KMS-11 (cell line): ENCODE measurements around the gene CUTA.

Experiments used
- H2AFZ ChIP-seq: fragments of 200-600 bp; sonication (generic); 2 replicates; pipeline ENCODE4 v1.6.1; 2016; ENCODE audit warnings: antibody characterized with exemption, mixed run types, low read depth
- H3K27ac ChIP-seq: fragments of 200-600 bp; sonication (generic); 2 replicates; pipeline ENCODE4 v1.6.1; 2016; ENCODE audit warnings: mild to moderate bottlenecking, mixed run types
- H3K27me3 ChIP-seq: fragments of 200-600 bp; sonication (generic); 2 replicates; pipeline ENCODE4 v1.6.1; 2017; ENCODE audit warnings: mild to moderate bottlenecking, low read depth, mixed run types, moderate library complexity; ENCODE audit not compliant: insufficient read depth
- H3K36me3 ChIP-seq: fragments of 200-600 bp; sonication (generic); 2 replicates; pipeline ENCODE4 v1.6.1; 2017; ENCODE audit warnings: mild to moderate bottlenecking, mixed run types; ENCODE audit not compliant: insufficient read depth
- H3K4me1 ChIP-seq: fragments of 200-600 bp; sonication (generic); 2 replicates; pipeline ENCODE4 v1.6.1; 2016; ENCODE audit warnings: mild to moderate bottlenecking, low read depth, mixed run types; ENCODE audit not compliant: poor library complexity, severe bottlenecking
- H3K4me2 ChIP-seq: fragments of 200-600 bp; sonication (generic); 2 replicates; pipeline ENCODE4 v1.7.0; 2016; ENCODE audit warnings: mild to moderate bottlenecking, mixed run types
- H3K4me3 ChIP-seq: fragments of 200-600 bp; sonication (generic); IDR thresholded peaks from 2 replicates; pipeline ENCODE4 v1.6.1; 2017; ENCODE audit warnings: low read depth, low read length, mixed read lengths; ENCODE audit not compliant: insufficient read depth
- H3K79me2 ChIP-seq: fragments of 200-600 bp; sonication (generic); 2 replicates; pipeline ENCODE4 v1.6.1; 2016; ENCODE audit warnings: low read depth, mixed run types; ENCODE audit not compliant: insufficient read depth
- H3K9ac ChIP-seq: fragments of 200-600 bp; sonication (generic); 2 replicates; pipeline ENCODE4 v1.6.1; 2016; ENCODE audit warnings: mild to moderate bottlenecking, mixed run types
- H4K20me1 ChIP-seq: fragments of 200-600 bp; sonication (generic); 2 replicates; pipeline ENCODE4 v1.6.1; 2016; ENCODE audit warnings: mild to moderate bottlenecking, mixed run types; ENCODE audit not compliant: insufficient read depth
- TF ChIP-seq, protein P1 (sequence below): fragments of 200-600 bp; sonication (generic); conservative IDR thresholded peaks from 2 replicates; pipeline ENCODE4 v1.6.1; 2017; ENCODE audit warnings: low read depth, mild to moderate bottlenecking, antibody characterized with exemption, low read length, moderate library complexity, mixed read lengths

Gene CUTA

DNA sequence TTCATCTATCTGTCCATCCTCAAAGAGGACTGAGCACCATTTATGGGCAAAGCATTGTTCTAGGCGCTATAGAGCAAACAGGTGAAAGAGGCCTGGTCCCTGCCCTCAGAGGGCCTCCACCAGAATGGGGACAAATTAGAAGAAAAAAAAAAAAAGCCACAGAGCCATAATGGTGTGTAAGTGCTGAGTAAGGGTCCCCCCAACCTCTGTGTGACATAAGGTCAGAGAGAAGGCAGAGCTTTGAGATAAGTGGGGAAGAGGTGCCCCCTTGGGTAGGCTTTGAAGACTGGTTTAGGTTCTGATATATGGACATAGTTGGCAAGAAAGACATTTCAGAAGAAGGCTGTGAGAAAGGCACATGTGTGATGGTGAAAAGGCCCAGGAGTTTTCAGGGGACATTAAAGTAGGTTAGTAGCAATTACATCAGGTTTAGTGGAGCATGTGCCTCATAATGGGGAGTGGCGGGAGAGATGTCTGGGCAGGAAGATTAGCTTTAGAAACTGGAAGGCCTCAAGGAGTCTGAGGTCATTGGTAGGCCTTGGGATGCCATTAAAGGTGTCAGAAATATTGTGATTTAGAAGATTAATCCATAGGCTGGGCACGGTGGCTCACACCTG is 21.2 kb upstream of the CUTA start:
- TF ChIP-seq, protein P1, sequence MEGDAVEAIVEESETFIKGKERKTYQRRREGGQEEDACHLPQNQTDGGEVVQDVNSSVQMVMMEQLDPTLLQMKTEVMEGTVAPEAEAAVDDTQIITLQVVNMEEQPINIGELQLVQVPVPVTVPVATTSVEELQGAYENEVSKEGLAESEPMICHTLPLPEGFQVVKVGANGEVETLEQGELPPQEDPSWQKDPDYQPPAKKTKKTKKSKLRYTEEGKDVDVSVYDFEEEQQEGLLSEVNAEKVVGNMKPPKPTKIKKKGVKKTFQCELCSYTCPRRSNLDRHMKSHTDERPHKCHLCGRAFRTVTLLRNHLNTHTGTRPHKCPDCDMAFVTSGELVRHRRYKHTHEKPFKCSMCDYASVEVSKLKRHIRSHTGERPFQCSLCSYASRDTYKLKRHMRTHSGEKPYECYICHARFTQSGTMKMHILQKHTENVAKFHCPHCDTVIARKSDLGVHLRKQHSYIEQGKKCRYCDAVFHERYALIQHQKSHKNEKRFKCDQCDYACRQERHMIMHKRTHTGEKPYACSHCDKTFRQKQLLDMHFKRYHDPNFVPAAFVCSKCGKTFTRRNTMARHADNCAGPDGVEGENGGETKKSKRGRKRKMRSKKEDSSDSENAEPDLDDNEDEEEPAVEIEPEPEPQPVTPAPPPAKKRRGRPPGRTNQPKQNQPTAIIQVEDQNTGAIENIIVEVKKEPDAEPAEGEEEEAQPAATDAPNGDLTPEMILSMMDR: no peak

DNA sequence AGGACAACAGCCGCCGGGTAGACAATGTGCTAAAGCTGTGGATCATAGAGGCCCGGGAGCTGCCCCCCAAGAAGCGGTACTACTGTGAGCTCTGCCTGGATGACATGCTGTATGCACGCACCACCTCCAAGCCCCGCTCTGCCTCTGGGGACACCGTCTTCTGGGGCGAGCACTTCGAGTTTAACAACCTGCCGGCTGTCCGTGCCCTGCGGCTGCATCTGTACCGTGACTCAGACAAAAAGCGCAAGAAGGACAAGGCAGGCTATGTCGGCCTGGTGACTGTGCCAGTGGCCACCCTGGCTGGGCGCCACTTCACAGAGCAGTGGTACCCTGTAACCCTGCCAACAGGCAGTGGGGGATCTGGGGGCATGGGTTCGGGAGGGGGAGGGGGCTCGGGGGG is 19.8 kb upstream of the CUTA start:
- no peak overlapping the region for H3K4me2 ChIP-seq

More for the DNA sequence above, 21.2 kb upstream of the CUTA start:
- Histone ChIP-seq H3K79me2 (no peaks in the 10 kb centered on the region), H3K9ac (no peak overlapping the region), H3K27ac (no peak overlapping the region), H3K36me3 (no peaks in the 10 kb centered on the region), H3K4me3 (no peak overlapping the region), H2AFZ (no peak overlapping the region), H3K4me1 (no peaks in the 10 kb centered on the region), H4K20me1 (no peaks in the 10 kb centered on the region), H3K4me2 (no peak overlapping the region), H3K27me3 (no peaks in the 10 kb centered on the region)

DNA sequence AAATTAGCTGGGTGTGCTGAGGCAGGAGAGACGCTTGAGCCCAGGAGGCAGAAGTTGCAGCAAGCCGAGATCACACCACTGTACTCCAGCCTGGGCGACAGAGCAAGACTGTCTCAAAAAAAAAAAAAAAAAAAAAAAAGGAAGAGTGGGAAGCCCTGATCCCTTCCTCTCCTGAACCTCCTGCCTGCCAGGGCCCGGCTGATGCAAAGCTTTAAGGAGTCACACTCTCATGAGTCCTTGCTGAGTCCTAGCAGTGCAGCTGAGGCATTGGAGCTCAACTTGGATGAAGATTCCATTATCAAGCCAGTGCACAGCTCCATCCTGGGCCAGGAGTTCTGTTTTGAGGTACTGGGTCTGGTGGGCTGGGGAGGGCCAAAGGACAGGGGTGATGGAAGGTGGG is 17.1 kb upstream of the CUTA start:
- Histone ChIP-seq H3K4me3 (no peak overlapping the region), H3K27ac (no peak overlapping the region), H3K4me1 (peaks cover 15% of the 10 kb centered on the region), H4K20me1 (no peaks in the 10 kb centered on the region), H3K4me2 (no peak overlapping the region), H3K36me3 (no peaks in the 10 kb centered on the region), H3K79me2 (no peaks in the 10 kb centered on the region), H3K27me3 (no peaks in the 10 kb centered on the region), H2AFZ (no peak overlapping the region), H3K9ac (no peak overlapping the region)
- TF ChIP-seq, protein P1: no peak

More for the DNA sequence above, 19.8 kb upstream of the CUTA start:
- H3K27me3 ChIP-seq: no peaks in the 10 kb centered on the region
- no peaks in the 10 kb centered on the region for H3K4me1 ChIP-seq
- H2AFZ ChIP-seq: no peak overlapping the region
- TF ChIP-seq, protein P1: no peak
- H4K20me1 ChIP-seq: no peaks in the 10 kb centered on the region
- no peaks in the 10 kb centered on the region for H3K36me3 ChIP-seq
- no peak overlapping the region for H3K27ac ChIP-seq
- H3K79me2 ChIP-seq: no peaks in the 10 kb centered on the region
- no peak overlapping the region for H3K9ac ChIP-seq
- no peak overlapping the region for H3K4me3 ChIP-seq

DNA sequence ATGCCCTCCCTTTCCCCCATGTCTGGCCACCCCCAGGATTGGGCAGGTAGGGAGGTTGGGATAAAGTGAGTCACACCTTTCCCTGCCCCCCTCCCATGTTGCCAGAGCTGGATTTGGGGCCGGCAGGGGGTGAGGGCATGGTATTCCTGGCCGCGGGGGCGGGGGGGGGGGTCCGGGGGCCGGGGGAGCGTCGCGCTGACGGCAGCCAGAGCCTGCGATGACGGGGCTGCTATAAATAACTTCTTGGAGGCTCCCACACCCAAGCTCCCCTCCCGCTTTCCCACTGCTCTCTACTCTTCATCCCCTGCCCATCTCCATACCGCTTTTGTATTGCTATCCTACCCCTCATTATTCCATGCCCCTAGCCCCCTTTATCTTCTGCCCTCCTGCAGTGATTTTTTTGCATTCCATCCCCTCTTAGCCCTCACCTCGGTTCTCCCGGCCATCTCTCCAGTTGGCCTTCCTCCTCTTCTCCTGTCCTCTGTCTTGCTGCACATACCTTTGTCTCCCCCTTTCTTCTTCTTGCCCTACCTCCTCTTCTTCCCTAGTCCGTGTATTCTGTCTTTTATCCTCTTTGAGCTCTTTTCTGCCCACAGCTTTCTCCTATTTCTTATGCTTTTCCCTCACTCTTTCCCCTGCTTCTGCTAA is 15.8 kb upstream of the CUTA start:
- Histone ChIP-seq H3K4me2 (no peak overlapping the region), H3K4me1 (peaks cover 22% of the 10 kb centered on the region), H2AFZ (no peak overlapping the region), H3K9ac (no peak overlapping the region), H4K20me1 (no peaks in the 10 kb centered on the region), H3K27me3 (no peaks in the 10 kb centered on the region), H3K27ac (no peak overlapping the region), H3K79me2 (no peaks in the 10 kb centered on the region), H3K4me3 (no peak overlapping the region), H3K36me3 (no peaks in the 10 kb centered on the region)
- TF ChIP-seq, protein P1: no peak
